DOHH2 (cell line): ENCODE measurements around the gene UBR3.

ENCODE experiments used
- CTCF ChIP-seq: fragments of 200-600 bp; sonication (generic); IDR thresholded peaks from one replicate; pipeline ENCODE4 v1.5.1; 2014; ENCODE audit warnings: antibody characterized with exemption, mild to moderate bottlenecking, low read depth, low read length; ENCODE audit not compliant: poor library complexity, severe bottlenecking
- EZH2phosphoT487 ChIP-seq: fragments of 200-600 bp; sonication (generic); IDR thresholded peaks from 2 replicates; pipeline ENCODE4 v1.6.1; 2017; ENCODE audit warnings: borderline replicate concordance, mild to moderate bottlenecking, antibody characterized with exemption, low read length, moderate library complexity, mixed read lengths

- TF ChIP-seq CTCF (no peak), EZH2phosphoT487 (no peak)
These were observed 153.4 kb downstream of the UBR3 start for GRCh38 chr2:169980643-169981042.
